ENCODE measurements around the gene ADCY5.
A peak's percentile ranks its signal among the peaks of the same experiment; 100 is the strongest.

ADCY5 gene

GRCh38 chr3:123326531-123326930, 122.4 kb downstream of the ADCY5 start:
- no peak for DNase-seq (ENCODE audit: low read depth)

GRCh38 chr3:123325766-123326256, 123.1 kb downstream of the ADCY5 start:
- no peak for DNase-seq (ENCODE audit: low read depth)

- no peak for DNase-seq (ENCODE audit: low read depth)
These were observed 123.8 kb downstream of the ADCY5 start for GRCh38 chr3:123324880-123325765.

GRCh38 chr3:123323781-123324180, 125.1 kb downstream of the ADCY5 start:
- DNase-seq (ENCODE audit: low read depth), result no peak

GRCh38 chr3:123322866-123323265, 126.0 kb downstream of the ADCY5 start:
- no peak for DNase-seq (ENCODE audit: low read depth)

GRCh38 chr3:123321806-123322205, 127.1 kb downstream of the ADCY5 start:
- DNase-seq (ENCODE audit: low read depth), result no peak

- no peak for DNase-seq (ENCODE audit: low read depth)
These were observed 128.7 kb downstream of the ADCY5 start for GRCh38 chr3:123320221-123320620.

- no peak for DNase-seq (ENCODE audit: low read depth)
These were observed 129.1 kb downstream of the ADCY5 start for GRCh38 chr3:123319760-123320159.

GRCh38 chr3:123318374-123318773, 130.5 kb downstream of the ADCY5 start:
- no peak for DNase-seq (ENCODE audit: low read depth)

GRCh38 chr3:123317716-123318115, 131.2 kb downstream of the ADCY5 start:
- DNase-seq (ENCODE audit: low read depth), result no peak

GRCh38 chr3:123315271-123315595, 133.7 kb downstream of the ADCY5 start:
- DNase-seq (ENCODE audit: low read depth), result no peak

- no peak for DNase-seq (ENCODE audit: low read depth)
These were observed 134.3 kb downstream of the ADCY5 start for GRCh38 chr3:123314359-123315270.

- no peak for DNase-seq (ENCODE audit: low read depth)
These were observed 135.0 kb downstream of the ADCY5 start for GRCh38 chr3:123313889-123314288.

- DNase-seq (ENCODE audit: low read depth), result no peak
These were observed 136.3 kb downstream of the ADCY5 start for GRCh38 chr3:123312331-123313265.

- DNase-seq (ENCODE audit: low read depth), result no peak
These were observed 137.7 kb downstream of the ADCY5 start for GRCh38 chr3:123311201-123311600.

GRCh38 chr3:123310741-123311140, 138.1 kb downstream of the ADCY5 start:
- DNase-seq (ENCODE audit: low read depth), result peak; percentile 13

GRCh38 chr3:123310186-123310585, 138.7 kb downstream of the ADCY5 start:
- DNase-seq (ENCODE audit: low read depth), result no peak

GRCh38 chr3:123307064-123307463, 141.8 kb downstream of the ADCY5 start:
- DNase-seq (ENCODE audit: low read depth), result no peak

- no peak for DNase-seq (ENCODE audit: low read depth)
These were observed 143.7 kb downstream of the ADCY5 start for GRCh38 chr3:123305192-123305591.

- DNase-seq (ENCODE audit: low read depth), result no peak
These were observed 144.8 kb downstream of the ADCY5 start for GRCh38 chr3:123303976-123304560.

GRCh38 chr3:123302961-123303360, 145.9 kb downstream of the ADCY5 start:
- no peak for DNase-seq (ENCODE audit: low read depth)
